Heart left ventricle (tissue), 16 donors: ENCODE measurements around the gene PTPN5. TPM values are rescaled to one million over a fixed set of nuclear protein-coding genes. Genes with fewer than 3 reads are reported as not detected.
A peak's percentile ranks its signal among the peaks of the same experiment; 100 is the strongest.

Experiments
- ATAC-seq, 4 donors: fragments of 200-7000 bp; cut with Tn5 transposase; one replicate each; pipeline ENCODE4 v1.9.1; 2020 to 2022; ENCODE audit warnings: moderate library complexity in 4 of 4, mild to moderate bottlenecking in 3 of 4, moderate number of reproducible peaks in 1 of 4
- DNase-seq, 5 donors: peaks; one replicate each; pipeline ENCODE4 v3.0.0-alpha.2; 2020
- H3K27ac ChIP-seq, 12 donors: fragments of 200-600 bp; sonication (generic) in 4 of 12; one replicate each; pipeline versions ENCODE4 v1.5.0 to v1.8.0; 2016 to 2022; ENCODE audit warnings: mild to moderate bottlenecking in 2 of 12
- H3K27me3 ChIP-seq, 9 donors: fragments of 200-600 bp; sonication (generic) in 2 of 9; one replicate each; pipeline versions ENCODE4 v1.5.1 to v1.8.0; 2016 to 2022; ENCODE audit warnings: mild to moderate bottlenecking in 3 of 9
- H3K36me3 ChIP-seq, 9 donors: fragments of 200-600 bp; sonication (generic) in 2 of 9; one replicate each; pipeline versions ENCODE4 v1.5.0 to v1.8.0; 2018 to 2022; ENCODE audit warnings: mild to moderate bottlenecking in 2 of 9
- H3K4me1 ChIP-seq, 12 donors: fragments of 200-600 bp; sonication (generic) in 4 of 12; one replicate each; pipeline versions ENCODE4 v1.5.0 to v1.8.0; 2016 to 2022; ENCODE audit warnings: mild to moderate bottlenecking in 3 of 12
- H3K4me3 ChIP-seq, 12 donors: fragments of 200-600 bp; sonication (generic) in 4 of 12; one replicate each; pipeline versions ENCODE4 v1.5.0 to v1.8.0; 2017 to 2022; ENCODE audit warnings: mild to moderate bottlenecking in 9 of 12, moderate library complexity in 4 of 12
- H3K9me3 ChIP-seq, 12 donors: fragments of 200-600 bp; sonication (generic) in 4 of 12; one replicate each; pipeline versions ENCODE4 v1.5.0 to v1.8.0; 2016 to 2022; ENCODE audit warnings: mild to moderate bottlenecking in 1 of 12
- POLR2A ChIP-seq, 2 donors: fragments of 450-650 bp; IDR thresholded peaks; one replicate each; pipeline ENCODE4 v1.6.1; 2017; ENCODE audit warnings: antibody characterized with exemption in 2 of 2, mild to moderate bottlenecking in 2 of 2, moderate library complexity in 2 of 2
- WGBS, 4 donors: extraction: QIAGEN DNeasy Blood & Tissue Kit in 2 of 4; methylation state at CpG; one replicate each; pipeline versions ENCODE4 v1.1.5 to v1.1.7; 2013 to 2018; 5-methylcytosine and 5-hydroxymethylcytosine counted together
- intact Hi-C, 10 donors: fragments of 100-400 bp; cut with DNase I; formaldehyde crosslinking; loops; one replicate each; pipeline versions ENCODE4 v1.11.1 to v1.14.2; 2022
- polyA plus RNA-seq, 2 donors: library from polyadenylated mRNA; stranded (reverse); fragments of 200-250 nt; gene quantifications; one replicate each; pipeline ENCODE4 v1.2.3, GENCODE V29; 2013
- total RNA-seq, 9 donors: library from RNA; depleted of rRNA in 2 of 9; stranded (reverse); fragments of >200 nt in 2 of 9; fragmentation: NEBNext Ultra II Directional in 3 of 9; extraction: Animal tissue kit (Norgen Biotek cat#: 25700) in 3 of 9; gene quantifications; one replicate each; pipeline versions ENCODE4 v1.1.0 to v1.2.4, GENCODE V29; 2016 to 2023
- TF ChIP-seq, protein P1 (sequence below), 12 donors: fragments of 200-600 bp; sonication (generic) in 4 of 12; IDR thresholded peaks; one replicate each; pipeline versions ENCODE4 v1.5.0 to v1.8.0; 2018 to 2022; ENCODE audit warnings: antibody characterized with exemption in 12 of 12, mild to moderate bottlenecking in 5 of 12
- donor health status: ischemic (EF 13 %, LVEDD 7.1; RV severe dilation, severe dysfunction).
- donor health status: healthy with polysubstance abuse.
- donor health status: DM: no; HTN: yes; CAD: no.
- donor health status: DM: no; HTN: no; CAD: no.
- donor health status: ischemic (EF 25% LVEDD 6.9; RV normal size, moderate dysfunction).
- donor health status: ischemic (EF 25% LVEDD 5.7; RV mildly dilated, moderate dysfunction).
- donor health status: healthy.
- donor health status: DM: yes; HTN: yes; CAD: no.
- donor health status: ischemic (EF 35%, LVEDD 5.7; RV mildly dilated, moderate dysfunction).
- donor health status: nonischemic (EF 11% LVEDD 7.7; RV severe dilation, severe dysfunction).
- donor health status: DM: yes; HTN: yes; CAD: no.
- donor health status: PGD.
- donor health status: ischemic (EF 29% LVEDD 5.4; RV normal size, mild dysfunction).
- donor health status: nonischemic (EF 23%, LVEDD 6.1; RV moderate dilation, normal function).

Gene PTPN5
- total and polyA plus RNA-seq, 11 donors = 2.3 to 18.5 (median 5.4) TPM

DNA sequence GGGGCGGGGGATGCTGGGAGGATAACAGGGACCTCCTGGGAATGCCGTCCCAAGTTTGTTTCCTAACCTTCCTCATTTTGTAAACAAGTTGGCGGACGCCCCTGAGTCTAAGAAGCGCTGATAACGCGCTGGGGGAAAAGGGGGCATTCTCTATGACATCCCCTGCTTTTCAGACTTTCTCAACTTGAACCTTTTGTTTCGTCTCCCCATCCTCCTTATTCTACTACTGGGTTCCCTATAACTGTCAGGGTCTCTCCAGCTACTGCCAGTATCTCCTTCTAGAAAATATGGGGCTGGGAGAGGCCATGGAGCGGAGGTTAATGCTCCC, 92.4 kb downstream of the PTPN5 start:
- Histone ChIP-seq H3K9me3 (no peaks in the 10 kb centered on the region), H3K4me1 (peaks cover 0 to 43% (median 23%) of the 10 kb centered on the region in 12 donors), H3K4me3 (peak overlapping the region; percentile 64 to 97 (median 86)), H3K27me3 (no peaks in the 10 kb centered on the region), H3K36me3 (peaks cover 0 to 19% (median 4%) of the 10 kb centered on the region in 9 donors), H3K27ac (peak overlapping the region; percentile 38 to 97 (median 87))
- 8 to 11% (median 10%) methylated on average over 9 of the region's 9 CpGs for WGBS, 4 donors
- DNase-seq (no peak), ATAC-seq (no peak)
- TF ChIP-seq POLR2A (IDR thresholded peaks at IDR 0.05) = no peak
- TF ChIP-seq, protein P1, sequence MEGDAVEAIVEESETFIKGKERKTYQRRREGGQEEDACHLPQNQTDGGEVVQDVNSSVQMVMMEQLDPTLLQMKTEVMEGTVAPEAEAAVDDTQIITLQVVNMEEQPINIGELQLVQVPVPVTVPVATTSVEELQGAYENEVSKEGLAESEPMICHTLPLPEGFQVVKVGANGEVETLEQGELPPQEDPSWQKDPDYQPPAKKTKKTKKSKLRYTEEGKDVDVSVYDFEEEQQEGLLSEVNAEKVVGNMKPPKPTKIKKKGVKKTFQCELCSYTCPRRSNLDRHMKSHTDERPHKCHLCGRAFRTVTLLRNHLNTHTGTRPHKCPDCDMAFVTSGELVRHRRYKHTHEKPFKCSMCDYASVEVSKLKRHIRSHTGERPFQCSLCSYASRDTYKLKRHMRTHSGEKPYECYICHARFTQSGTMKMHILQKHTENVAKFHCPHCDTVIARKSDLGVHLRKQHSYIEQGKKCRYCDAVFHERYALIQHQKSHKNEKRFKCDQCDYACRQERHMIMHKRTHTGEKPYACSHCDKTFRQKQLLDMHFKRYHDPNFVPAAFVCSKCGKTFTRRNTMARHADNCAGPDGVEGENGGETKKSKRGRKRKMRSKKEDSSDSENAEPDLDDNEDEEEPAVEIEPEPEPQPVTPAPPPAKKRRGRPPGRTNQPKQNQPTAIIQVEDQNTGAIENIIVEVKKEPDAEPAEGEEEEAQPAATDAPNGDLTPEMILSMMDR (IDR thresholded peaks at IDR 0.05) = no peak
- intact Hi-C loops = loop anchor here in 4 of 10 donors (1.0 to 5.0 kb wide), 6 partner anchors 62 to 377 kb away; partner anchors contain the start of genes SPTY2D1 (in 2 of the 4), UEVLD (in 2 of the 4), GTF2H1 (in 1 of the 4) and HPS5 (in 1 of the 4)

DNA sequence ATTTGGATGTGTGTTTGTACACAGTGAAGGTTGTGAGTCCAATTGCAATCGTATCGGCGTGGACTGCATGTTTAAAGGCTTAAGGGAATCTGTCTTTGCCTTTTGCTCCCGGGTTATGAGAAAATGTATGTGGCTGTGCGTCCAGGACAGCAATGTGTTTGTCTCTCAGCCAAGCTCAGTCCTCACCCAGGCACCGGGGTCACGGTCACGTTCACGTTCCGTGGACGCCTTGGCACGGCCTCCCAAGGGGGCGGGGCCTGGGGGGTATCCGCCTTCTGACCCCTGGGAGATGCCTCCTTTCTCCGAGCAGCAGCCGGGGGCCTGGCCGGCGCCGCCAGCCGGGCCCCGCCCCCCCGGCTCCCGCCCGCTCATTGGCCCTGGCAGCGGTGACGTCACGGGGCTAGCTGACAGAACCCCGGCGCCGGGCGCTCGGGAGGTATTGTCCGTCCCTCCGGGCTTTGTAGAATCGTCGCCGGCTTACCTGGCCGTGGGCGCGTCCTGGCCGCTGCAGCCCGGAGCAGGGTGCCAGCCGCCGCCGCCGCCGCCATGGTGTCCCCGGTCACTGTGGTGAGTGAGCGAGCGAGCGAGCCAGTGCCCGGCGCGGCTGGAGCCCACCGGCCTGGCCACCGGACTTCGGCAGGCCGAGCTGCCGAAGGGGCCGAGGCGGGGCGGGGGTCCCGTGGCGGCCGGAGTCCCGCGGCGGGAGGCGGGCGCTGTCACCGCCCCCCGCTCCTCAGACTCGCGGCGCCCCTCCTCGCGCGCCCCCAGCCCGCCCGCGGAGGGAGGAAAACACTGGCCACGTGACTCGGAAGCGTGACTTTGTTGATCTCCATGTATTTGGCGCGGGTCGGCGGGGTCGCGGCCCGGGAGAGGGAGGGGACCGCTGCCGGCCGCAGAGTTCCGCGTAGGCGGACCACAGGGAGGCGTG, 93.0 kb downstream of the PTPN5 start, which contains the start of gene TMEM86A:
TSS of gene TMEM86A (plus strand) at position 439 of the 928 bp plus-strand sequence. CDS start at position 547, 108 bp downstream.
- H3K27me3 ChIP-seq = no peaks in the 10 kb centered on the region
- peak; percentile 79 to 96 (median 91) for ATAC-seq
- no peaks in the 10 kb centered on the region for H3K9me3 ChIP-seq
- H3K4me1 ChIP-seq = peaks cover 0 to 37% (median 21%) of the 10 kb centered on the region in 12 donors
- peak within 1 kb of the TSS; percentile 38 to 97 (median 87) for H3K27ac ChIP-seq
- H3K4me3 ChIP-seq = peak within 1 kb of the TSS; percentile 64 to 97 (median 86)
- intact Hi-C loops = loop anchor here in 5 of 10 donors (1.0 to 5.0 kb wide), 6 partner anchors 61 to 376 kb away; partner anchors contain the start of genes SPTY2D1 (in 3 of the 5), UEVLD (in 2 of the 5), GTF2H1 (in 1 of the 5) and HPS5 (in 1 of the 5)
- H3K36me3 ChIP-seq = peaks cover 0 to 19% (median 4%) of the 10 kb centered on the region in 9 donors
- WGBS, 4 donors = 1 to 2% (median 1%) methylated on average over 20 to 98 of the region's 98 CpGs
- TF ChIP-seq, protein P1 (IDR thresholded peaks at IDR 0.05) = no peak
- peak; percentile 84 to 87 for TF ChIP-seq POLR2A (IDR thresholded peaks at IDR 0.05)
- peak; percentile 94 to 98 (median 95) for DNase-seq

DNA sequence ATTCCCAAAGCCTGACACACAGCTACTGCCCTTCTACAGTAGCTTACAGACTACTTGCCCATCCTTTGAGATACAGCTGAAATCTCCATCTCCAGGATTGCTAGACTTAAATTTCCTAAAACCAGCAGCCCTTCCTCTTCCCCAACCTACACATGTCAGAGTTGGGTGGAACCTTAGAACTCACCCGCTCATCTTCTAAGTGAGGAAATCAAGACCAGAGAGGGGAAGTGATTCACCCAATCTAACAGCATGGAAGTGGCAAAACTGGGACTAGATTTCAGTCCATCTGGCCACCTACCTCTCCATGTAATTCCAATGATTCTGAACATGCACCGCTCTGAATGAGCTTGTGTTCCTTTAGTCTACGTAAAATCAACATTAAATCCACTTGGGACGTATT, 94.0 kb downstream of the PTPN5 start:
- H3K27me3 ChIP-seq = no peaks in the 10 kb centered on the region
- H3K9me3 ChIP-seq = no peaks in the 10 kb centered on the region
- H3K4me3 ChIP-seq = no peak overlapping the region
- DNase-seq = no peak
- TF ChIP-seq, protein P1 (IDR thresholded peaks at IDR 0.05) = no peak
- TF ChIP-seq POLR2A (IDR thresholded peaks at IDR 0.05) = no peak
- H3K36me3 ChIP-seq = peaks cover 0 to 15% (median 4%) of the 10 kb centered on the region in 9 donors
- ATAC-seq = no peak
- peak overlapping the region in 4 of 12 donors; percentile 85 to 94 (median 88) for H3K27ac ChIP-seq
- intact Hi-C loops = loop anchor here in 3 of 10 donors (5.0 kb wide), 3 partner anchors 60 to 375 kb away; partner anchors contain the start of genes UEVLD (in 2 of the 3), GTF2H1 (in 1 of the 3) and HPS5 (in 1 of the 3)
- H3K4me1 ChIP-seq = peaks cover 0 to 36% (median 20%) of the 10 kb centered on the region in 12 donors
- WGBS, 4 donors = 87 to 91% (median 90%) methylated on average over 4 of the region's 4 CpGs
